ENCODE measurements around the gene VWA5B2.
"Not testable (repeated sequence)": the region's sequence is repeated elsewhere in the genome, so short reads cannot be mapped to it uniquely, and the experiment has no call there.

VWA5B2 gene

GRCh38 chr3:184248454-184249411 is 19.3 kb downstream of the VWA5B2 start, which contains the start of gene ALG3:
Gene ALG3 (minus strand): TSS chr3:184248962. CDS start chr3:184248940, 22 bp downstream.
- no peak for DNase-seq

- peak; percentile 97 for DNase-seq
Observed at GRCh38 chr3:184249412-184250166, 20.2 kb downstream of the VWA5B2 start, which contains the start of gene EEF1AKMT4. Gene EEF1AKMT4 (plus strand): TSS chr3:184249672. CDS start chr3:184249695, 23 bp downstream.

- peak; percentile 59 for DNase-seq
Observed at GRCh38 chr3:184250167-184250828, 20.9 kb downstream of the VWA5B2 start.

GRCh38 chr3:184255291-184256039 is 26.1 kb downstream of the VWA5B2 start:
- no peak for DNase-seq

- DNase-seq, result no peak
Observed at GRCh38 chr3:184257083-184257915, 27.9 kb downstream of the VWA5B2 start.

- no peak for DNase-seq
Observed at GRCh38 chr3:184258926-184259325, 29.5 kb downstream of the VWA5B2 start.

GRCh38 chr3:184259396-184259877 is 30.1 kb downstream of the VWA5B2 start:
- no peak for DNase-seq

GRCh38 chr3:184259878-184260723 is 30.7 kb downstream of the VWA5B2 start:
- no peak for DNase-seq

- no peak for DNase-seq
Observed at GRCh38 chr3:184260724-184261269, 31.4 kb downstream of the VWA5B2 start.

- no peak for DNase-seq
Observed at GRCh38 chr3:184261270-184261853, 32.0 kb downstream of the VWA5B2 start, which contains the start of gene CAMK2N2. Gene CAMK2N2 (minus strand): TSS chr3:184261553. CDS start chr3:184261285, 268 bp downstream.

GRCh38 chr3:184261854-184262763 is 32.7 kb downstream of the VWA5B2 start:
- no peak for DNase-seq

GRCh38 chr3:184262764-184263179 is 33.4 kb downstream of the VWA5B2 start:
- DNase-seq, result no peak

GRCh38 chr3:184267249-184267648 is 37.9 kb downstream of the VWA5B2 start:
- not testable (repeated sequence) for DNase-seq

- DNase-seq, result no peak
Observed at GRCh38 chr3:184272269-184272668, 42.9 kb downstream of the VWA5B2 start.

GRCh38 chr3:184275381-184275701 is 46.0 kb downstream of the VWA5B2 start:
- no peak for DNase-seq

- DNase-seq, result no peak
Observed at GRCh38 chr3:184275961-184276910, 46.9 kb downstream of the VWA5B2 start, which contains the start of gene ECE2. Gene ECE2 (plus strand): TSS chr3:184276022. CDS start chr3:184276154, 132 bp downstream.

GRCh38 chr3:184277366-184277765 is 48.0 kb downstream of the VWA5B2 start:
- DNase-seq, result no peak
